ENCODE data around the gene STK11. TPM values are rescaled to one million over a fixed set of nuclear protein-coding genes. Genes with fewer than 3 reads are reported as not detected.

Gene STK11
- total RNA-seq, 2 experiments from 2014 or later = 76.5 to 78.4 TPM

DNA sequence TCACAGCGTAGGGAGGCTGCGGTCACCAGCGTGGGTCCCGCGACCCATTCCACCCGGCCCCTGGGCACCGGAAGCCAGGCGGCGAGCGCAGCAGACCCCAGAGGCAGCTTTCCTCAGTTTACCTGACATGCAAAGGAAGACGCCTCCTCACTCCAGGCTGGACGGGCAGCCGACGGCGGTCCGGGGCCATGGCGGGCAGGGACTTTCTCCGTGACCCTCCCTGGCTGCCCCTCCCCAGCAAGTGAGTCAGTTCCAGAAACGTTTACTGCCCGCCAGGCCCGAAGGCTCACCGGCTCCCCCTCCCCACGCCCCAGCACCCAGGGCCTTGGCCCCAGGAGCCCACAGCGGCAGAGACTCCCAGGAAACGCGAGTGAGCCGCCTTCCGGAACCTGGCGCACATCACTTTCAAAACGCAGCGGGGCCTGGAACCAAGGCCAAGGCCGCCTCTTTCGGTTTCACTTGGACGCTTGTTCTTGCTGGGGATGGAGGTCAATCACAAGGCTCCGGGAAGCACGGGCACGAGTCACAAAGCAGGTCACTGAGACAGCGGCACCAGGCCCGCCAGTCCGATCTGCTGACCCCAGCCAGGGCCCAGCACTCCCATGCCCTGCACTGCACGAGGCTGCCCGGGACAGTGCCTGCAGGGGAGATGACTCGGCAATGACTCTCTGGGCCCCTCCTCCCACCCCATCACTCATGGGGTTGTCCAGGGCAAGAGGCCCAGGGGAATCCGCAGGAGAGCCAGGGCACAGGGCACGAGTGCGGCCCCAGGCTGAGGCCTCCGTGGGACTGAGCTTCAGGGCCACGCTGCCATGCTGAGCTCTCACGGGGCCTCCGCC lies 36.8 kb upstream of the STK11 start:
- no peak for TF ChIP-seq EZH2phosphoT487 (IDR thresholded peaks at IDR 0.05; ENCODE audit: borderline replicate concordance, low read depth, low read length)
- TF ChIP-seq, protein P1, sequence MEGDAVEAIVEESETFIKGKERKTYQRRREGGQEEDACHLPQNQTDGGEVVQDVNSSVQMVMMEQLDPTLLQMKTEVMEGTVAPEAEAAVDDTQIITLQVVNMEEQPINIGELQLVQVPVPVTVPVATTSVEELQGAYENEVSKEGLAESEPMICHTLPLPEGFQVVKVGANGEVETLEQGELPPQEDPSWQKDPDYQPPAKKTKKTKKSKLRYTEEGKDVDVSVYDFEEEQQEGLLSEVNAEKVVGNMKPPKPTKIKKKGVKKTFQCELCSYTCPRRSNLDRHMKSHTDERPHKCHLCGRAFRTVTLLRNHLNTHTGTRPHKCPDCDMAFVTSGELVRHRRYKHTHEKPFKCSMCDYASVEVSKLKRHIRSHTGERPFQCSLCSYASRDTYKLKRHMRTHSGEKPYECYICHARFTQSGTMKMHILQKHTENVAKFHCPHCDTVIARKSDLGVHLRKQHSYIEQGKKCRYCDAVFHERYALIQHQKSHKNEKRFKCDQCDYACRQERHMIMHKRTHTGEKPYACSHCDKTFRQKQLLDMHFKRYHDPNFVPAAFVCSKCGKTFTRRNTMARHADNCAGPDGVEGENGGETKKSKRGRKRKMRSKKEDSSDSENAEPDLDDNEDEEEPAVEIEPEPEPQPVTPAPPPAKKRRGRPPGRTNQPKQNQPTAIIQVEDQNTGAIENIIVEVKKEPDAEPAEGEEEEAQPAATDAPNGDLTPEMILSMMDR (conservative IDR thresholded peaks at IDR 0.05; ENCODE audit: low read length) = no peak
- no peak overlapping the region for H3K27ac ChIP-seq (ENCODE audit: low read depth, low read length, poor library complexity, severe bottlenecking)
- H3K9me2 ChIP-seq (ENCODE audit: insufficient read depth, low read length) = no peaks in the 10 kb centered on the region
- H3K4me2 ChIP-seq (ENCODE audit: low read length) = no peak overlapping the region
- DNase-seq (ENCODE audit: low spot score) = no peak
- H3K4me1 ChIP-seq (ENCODE audit: insufficient read depth, low read length, poor library complexity, severe bottlenecking) = peaks cover 11% of the 10 kb centered on the region
- peaks cover 16% of the 10 kb centered on the region; the same call in 1 of the 2 replicates for H3K79me2 ChIP-seq (ENCODE audit: insufficient read depth, low read depth, low read length)
- intact Hi-C loops (cut with micrococcal nuclease; ENCODE audit: unreplicated experiment) = no loop called here
- H3K36me3 ChIP-seq (ENCODE audit: insufficient read depth, low read length) = peaks cover 9% of the 10 kb centered on the region
- no peaks in the 10 kb centered on the region for H4K20me1 ChIP-seq (ENCODE audit: insufficient read depth, low read length)
- ChIA-PET CTCF (ENCODE audit: unreplicated experiment) (no interaction called here), POLR2A (no interaction called here)
- BruUV-seq (replicated peaks) = no TSS peak
- H3K4me3 ChIP-seq (ENCODE audit: low read depth, low read length, poor library complexity, severe bottlenecking) = no peak overlapping the region
- H3K9me3 ChIP-seq (ENCODE audit: low read length) = no peaks in the 10 kb centered on the region
- no peak overlapping the region for H2AFZ ChIP-seq (ENCODE audit: low read length)

DNA sequence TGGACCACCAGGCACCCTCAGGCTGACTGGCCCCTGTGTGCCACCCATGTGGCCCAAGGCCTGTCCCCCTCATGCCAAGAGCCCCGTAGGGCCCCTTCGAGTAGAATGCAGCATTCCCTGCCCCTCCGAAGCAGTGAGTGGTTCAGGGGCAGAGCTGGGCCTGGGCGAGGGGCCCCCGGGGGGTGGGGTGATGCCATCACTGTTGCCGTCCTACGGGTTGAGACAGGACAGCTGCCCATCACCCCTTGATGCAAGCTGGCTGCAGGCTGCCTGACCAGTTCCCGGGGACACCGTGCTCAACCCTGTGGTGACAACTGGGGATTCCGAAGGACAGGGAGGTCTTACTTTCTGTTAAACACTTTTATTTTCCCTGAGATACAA lies 36.2 kb upstream of the STK11 start:
- H3K79me2 ChIP-seq (ENCODE audit: insufficient read depth, low read depth, low read length) = peaks cover 16% of the 10 kb centered on the region; the same call in 1 of the 2 replicates
- peaks cover 14% of the 10 kb centered on the region for H3K4me1 ChIP-seq (ENCODE audit: insufficient read depth, low read length, poor library complexity, severe bottlenecking)
- H3K36me3 ChIP-seq (ENCODE audit: insufficient read depth, low read length) = peaks cover 9% of the 10 kb centered on the region
- no peaks in the 10 kb centered on the region for H3K9me3 ChIP-seq (ENCODE audit: low read length)
- no peak overlapping the region for H3K27ac ChIP-seq (ENCODE audit: low read depth, low read length, poor library complexity, severe bottlenecking)
- H4K20me1 ChIP-seq (ENCODE audit: insufficient read depth, low read length) = no peaks in the 10 kb centered on the region
- CTCF ChIA-PET (ENCODE audit: unreplicated experiment) = no interaction called here
- POLR2A ChIA-PET = no interaction called here
- TF ChIP-seq EZH2phosphoT487 (IDR thresholded peaks at IDR 0.05; ENCODE audit: borderline replicate concordance, low read depth, low read length) = no peak
- TF ChIP-seq, protein P1 (conservative IDR thresholded peaks at IDR 0.05; ENCODE audit: low read length) = no peak
- BruUV-seq (replicated peaks) = no TSS peak
- H3K4me3 ChIP-seq (ENCODE audit: low read depth, low read length, poor library complexity, severe bottlenecking) = no peak overlapping the region
- no peak for DNase-seq (ENCODE audit: low spot score)
- no peak overlapping the region for H3K4me2 ChIP-seq (ENCODE audit: low read length)
- no peaks in the 10 kb centered on the region for H3K9me2 ChIP-seq (ENCODE audit: insufficient read depth, low read length)
- H2AFZ ChIP-seq (ENCODE audit: low read length) = no peak overlapping the region
- intact Hi-C loops (cut with micrococcal nuclease; ENCODE audit: unreplicated experiment) = no loop called here
